Measurements from ENCODE around the gene CMSS1.

DNA sequence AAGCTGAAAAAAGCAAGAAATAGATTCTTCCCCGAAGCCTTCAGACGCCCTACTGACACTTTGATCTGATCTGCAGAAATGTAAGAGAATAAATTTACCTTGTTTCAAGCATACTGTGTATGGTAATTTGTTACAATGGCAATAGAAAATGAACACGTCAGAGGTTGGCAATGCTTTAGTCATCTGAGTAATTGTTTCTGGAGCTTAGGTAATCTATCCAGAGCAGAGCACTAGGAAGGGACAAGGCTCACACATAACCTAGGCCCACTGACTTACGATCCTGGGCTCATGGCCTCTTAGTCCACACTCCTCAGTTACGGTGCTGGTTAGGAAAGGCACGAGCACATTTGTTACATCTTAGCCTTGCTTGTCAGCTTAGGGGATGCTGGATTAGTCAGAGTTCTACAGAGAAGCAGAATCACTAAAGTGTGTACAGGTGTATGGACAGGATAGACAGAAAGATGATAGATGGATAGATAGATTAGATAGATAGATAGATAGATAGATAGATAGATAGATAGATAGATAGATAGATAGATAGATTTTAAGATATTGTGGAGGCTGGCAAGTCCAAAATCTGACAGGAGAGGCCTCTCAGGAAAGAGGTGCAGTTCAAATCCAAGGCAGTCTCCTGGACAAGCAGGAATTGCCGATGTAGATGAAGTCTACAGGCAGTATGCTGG, 396.4 kb downstream of the CMSS1 start:
- TF ChIP-seq YY1 (IDR thresholded peaks at IDR 0.05; ENCODE audit: insufficient read depth, insufficient read length), result no peak
- TF ChIP-seq SUZ12 (IDR thresholded peaks at IDR 0.05; ENCODE audit: extremely low read depth, insufficient read depth, insufficient read length), result no peak
- no peak for TF ChIP-seq ZNF274 (IDR thresholded peaks at IDR 0.05; ENCODE audit: low read depth, low read length)
